GM21526 (cell line): Measurements from ENCODE around the gene INSYN2B.
"Not testable (repeated sequence)": the region's sequence is repeated elsewhere in the genome, so short reads cannot be mapped to it uniquely, and the experiment has no call there.

Experiments
- ATAC-seq: cut with Tn5 transposase; IDR thresholded peaks from one replicate; pipeline ENCODE4 v1.9.1; 2021; ENCODE audit warnings: moderate library complexity; ENCODE audit not compliant: unreplicated experiment, low FRiP score

INSYN2B gene

GRCh38 chr5:169861934-169862333 is 118.4 kb downstream of the INSYN2B start:
- ATAC-seq = no peak

- ATAC-seq = no peak
Observed at GRCh38 chr5:169861433-169861832, 118.9 kb downstream of the INSYN2B start.

- no peak for ATAC-seq
Observed at GRCh38 chr5:169860585-169860984, 119.7 kb downstream of the INSYN2B start.

GRCh38 chr5:169856571-169856970 is 123.7 kb downstream of the INSYN2B start:
- ATAC-seq = no peak

- no peak for ATAC-seq
Observed at GRCh38 chr5:169851321-169851850, 128.9 kb downstream of the INSYN2B start.

GRCh38 chr5:169850409-169850808 is 129.9 kb downstream of the INSYN2B start:
- ATAC-seq = no peak

GRCh38 chr5:169848792-169849191 is 131.5 kb downstream of the INSYN2B start:
- no peak for ATAC-seq

- no peak for ATAC-seq
Observed at GRCh38 chr5:169848271-169848670, 132.0 kb downstream of the INSYN2B start.

GRCh38 chr5:169847519-169847918 is 132.8 kb downstream of the INSYN2B start:
- ATAC-seq = no peak

GRCh38 chr5:169842699-169843098 is 137.6 kb downstream of the INSYN2B start:
- no peak for ATAC-seq

- ATAC-seq = no peak
Observed at GRCh38 chr5:169840405-169840804, 139.9 kb downstream of the INSYN2B start.

GRCh38 chr5:169838688-169839087 is 141.6 kb downstream of the INSYN2B start:
- ATAC-seq = peak; percentile 81

GRCh38 chr5:169837686-169838085 is 142.6 kb downstream of the INSYN2B start:
- ATAC-seq = no peak

- ATAC-seq = no peak
Observed at GRCh38 chr5:169836835-169837536, 143.3 kb downstream of the INSYN2B start.

GRCh38 chr5:169834540-169834939 is 145.8 kb downstream of the INSYN2B start:
- not testable (repeated sequence) for ATAC-seq

GRCh38 chr5:169833681-169834292 is 146.5 kb downstream of the INSYN2B start:
- not testable (repeated sequence) for ATAC-seq

GRCh38 chr5:169832845-169833244 is 147.4 kb downstream of the INSYN2B start:
- ATAC-seq = no peak

GRCh38 chr5:169832304-169832703 is 148.0 kb downstream of the INSYN2B start:
- no peak for ATAC-seq

- no peak for ATAC-seq
Observed at GRCh38 chr5:169831331-169831730, 149.0 kb downstream of the INSYN2B start.

- ATAC-seq = no peak
Observed at GRCh38 chr5:169828385-169828784, 151.9 kb downstream of the INSYN2B start.

GRCh38 chr5:169827769-169828168 is 152.5 kb downstream of the INSYN2B start:
- no peak for ATAC-seq

GRCh38 chr5:169826618-169827017 is 153.7 kb downstream of the INSYN2B start:
- ATAC-seq = no peak
